Diencephalon (tissue), 1 donor: ENCODE data around the gene OR51G1. TPM values are rescaled to one million over a fixed set of nuclear protein-coding genes. Genes with fewer than 3 reads are reported as not detected.

Source experiments
- total RNA-seq: library from RNA; depleted of rRNA; stranded (reverse); fragments of >200 nt; gene quantifications from one replicate; pipeline ENCODE4 v1.2.3, GENCODE V29; 2014

OR51G1 gene
- not detected for total RNA-seq

DNA sequence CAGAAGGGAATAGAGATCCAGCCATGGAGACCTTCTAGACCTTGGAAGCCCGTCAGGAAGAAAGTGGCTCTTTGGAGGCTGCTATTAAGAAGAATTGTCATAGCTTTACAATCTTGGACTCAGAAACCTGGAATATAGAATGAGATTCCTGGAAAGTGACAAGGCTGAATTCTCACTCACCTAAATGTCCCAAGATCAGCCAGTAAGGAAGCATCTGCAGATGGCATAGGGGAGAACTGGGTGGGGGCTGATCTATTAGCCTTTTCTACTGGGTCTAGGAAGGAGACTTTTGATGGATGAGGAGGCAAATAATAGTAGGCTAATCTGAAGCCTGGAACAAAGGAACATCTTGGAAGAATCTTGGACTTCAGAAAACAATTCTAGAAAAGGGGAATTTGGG lies at the start of gene OR51G1:
Gene OR51G1, minus strand, starts transcription at position 101 of the 400 bp plus-strand sequence. Its CDS starts 0 bp downstream, at position 101.

GRCh38 chr11:4955613-4956012 lies 31.5 kb upstream of the OR51G1 start, which contains the start of gene OR51A2:
TSS of gene OR51A2 (minus strand) at chr11:4955713. CDS start at chr11:4955713, 0 bp downstream.

GRCh38 chr11:4947505-4947904 lies 23.4 kb upstream of the OR51G1 start, which contains the start of gene OR51A4:
TSS of gene OR51A4 (minus strand) at chr11:4947605. CDS start at chr11:4947100, 505 bp downstream.

GRCh38 chr11:4919250-4919649 lies 4.9 kb downstream of the OR51G1 start, which contains the start of gene OR51G2:
TSS of gene OR51G2 (minus strand) at chr11:4919350. CDS start at chr11:4915663, 3,687 bp downstream.

DNA sequence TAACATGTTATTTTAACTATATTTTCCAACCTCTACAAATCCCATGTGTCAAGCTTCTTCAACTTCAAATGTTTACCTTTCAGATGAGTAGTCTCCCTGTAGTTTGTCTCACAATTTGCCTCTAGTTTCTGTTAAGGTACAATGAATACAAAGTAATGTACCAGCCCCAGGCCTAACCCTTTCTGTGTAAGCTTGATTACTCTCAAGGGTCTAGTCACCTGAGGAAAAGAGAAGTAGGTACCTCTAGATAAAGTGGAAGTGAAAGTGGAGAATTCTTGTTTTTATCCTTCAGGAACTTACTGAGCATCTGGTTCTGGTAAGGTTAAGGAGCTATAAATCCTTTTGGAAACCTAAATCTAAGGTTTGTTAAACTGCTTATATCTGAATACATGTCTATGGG lies 20.7 kb downstream of the OR51G1 start, which contains the start of gene OR51A7:
Gene OR51A7, plus strand, starts transcription at position 300 of the 400 bp plus-strand sequence. CDS start 3,587 bp downstream, outside the sequence.

DNA sequence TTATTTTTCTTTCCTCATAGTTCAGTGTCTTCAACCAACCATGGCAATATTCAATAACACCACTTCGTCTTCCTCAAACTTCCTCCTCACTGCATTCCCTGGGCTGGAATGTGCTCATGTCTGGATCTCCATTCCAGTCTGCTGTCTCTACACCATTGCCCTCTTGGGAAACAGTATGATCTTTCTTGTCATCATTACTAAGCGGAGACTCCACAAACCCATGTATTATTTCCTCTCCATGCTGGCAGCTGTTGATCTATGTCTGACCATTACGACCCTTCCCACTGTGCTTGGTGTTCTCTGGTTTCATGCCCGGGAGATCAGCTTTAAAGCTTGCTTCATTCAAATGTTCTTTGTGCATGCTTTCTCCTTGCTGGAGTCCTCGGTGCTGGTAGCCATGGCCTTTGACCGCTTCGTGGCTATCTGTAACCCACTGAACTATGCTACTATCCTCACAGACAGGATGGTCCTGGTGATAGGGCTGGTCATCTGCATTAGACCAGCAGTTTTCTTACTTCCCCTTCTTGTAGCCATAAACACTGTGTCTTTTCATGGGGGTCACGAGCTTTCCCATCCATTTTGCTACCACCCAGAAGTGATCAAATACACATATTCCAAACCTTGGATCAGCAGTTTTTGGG lies 42.2 kb downstream of the OR51G1 start, which contains the start of gene OR51T1:
Gene OR51T1, plus strand, starts transcription at position 41 of the 641 bp plus-strand sequence. Its CDS starts 0 bp downstream, at position 41.

Other genes with a start within 250 kb of the OR51G1 start
- gene OR51E2, start 226.5 kb downstream of the OR51G1 start, total RNA-seq = under 0.01 TPM
- not detected for gene MMP26, start 219.6 kb downstream of the OR51G1 start, total RNA-seq
- not detected for gene OR51F1, start 154.4 kb downstream of the OR51G1 start, total RNA-seq
- not detected for gene OR52R1, start 120.0 kb downstream of the OR51G1 start, total RNA-seq
- not detected for gene OR51F2, start 103.0 kb downstream of the OR51G1 start, total RNA-seq
- gene OR51S1, start 75.1 kb downstream of the OR51G1 start, total RNA-seq = not detected
- gene OR51T1, start 42.4 kb downstream of the OR51G1 start, total RNA-seq = not detected
- not detected for gene OR51A7, start 20.6 kb downstream of the OR51G1 start, total RNA-seq
- gene OR51G2, start 5.0 kb downstream of the OR51G1 start, total RNA-seq = not detected
- gene OR51A4, start 23.3 kb upstream of the OR51G1 start, total RNA-seq = not detected
- not detected for gene OR51A2, start 31.4 kb upstream of the OR51G1 start, total RNA-seq
- not detected for gene OR51L1, start 70.5 kb upstream of the OR51G1 start, total RNA-seq
- gene OR52J3, start 122.2 kb upstream of the OR51G1 start, total RNA-seq = not detected
- gene OR52E2, start 135.3 kb upstream of the OR51G1 start, total RNA-seq = not detected
- not detected for gene OR52E1, start 145.2 kb upstream of the OR51G1 start, total RNA-seq
- not detected for gene OR52A5, start 214.0 kb upstream of the OR51G1 start, total RNA-seq
- gene OR52A1, start 230.4 kb upstream of the OR51G1 start, total RNA-seq = not detected